HFFc6 (cell line): ENCODE results near the gene TSGA10IP. TPM values are rescaled to one million over a fixed set of nuclear protein-coding genes. Genes with fewer than 3 reads are reported as not detected.
A peak's percentile ranks its signal among the peaks of the same experiment; 100 is the strongest.

Experiments
- DNase-seq: peaks from one replicate; pipeline ENCODE4 v3.0.0-alpha.2; 2018
- H3K27ac Mint-ChIP-seq: 2 replicates; pipeline ENCODE4 v1.8.0; 2020; ENCODE audit warnings: mild to moderate bottlenecking, mixed read lengths
- H3K27me3 Mint-ChIP-seq: 2 replicates; pipeline ENCODE4 v1.8.0; 2021; ENCODE audit warnings: mild to moderate bottlenecking, moderate library complexity, mixed read lengths; ENCODE audit not compliant: insufficient read depth
- H3K36me3 Mint-ChIP-seq: 2 replicates; pipeline ENCODE4 v1.8.0; 2021; ENCODE audit warnings: low read depth, mixed read lengths
- H3K4me1 Mint-ChIP-seq: 2 replicates; pipeline ENCODE4 v1.8.0; 2020; ENCODE audit warnings: low read depth, mixed read lengths
- H3K4me3 Mint-ChIP-seq: 2 replicates; pipeline ENCODE4 v1.8.0; 2020; ENCODE audit warnings: mild to moderate bottlenecking, moderate library complexity, mixed read lengths
- H3K9me3 Mint-ChIP-seq: 2 replicates; pipeline ENCODE4 v1.8.0; 2020; ENCODE audit warnings: mild to moderate bottlenecking, mixed read lengths
- total RNA-seq, 6 experiments: library from RNA; stranded (reverse); fragmentation: NEBNext Ultra II Directional; extraction: Animal tissue kit (Norgen Biotek cat#: 25700); gene quantifications; 2 replicates in 1 of 6; 3 replicates in 5 of 6; pipeline ENCODE4 v1.2.3, GENCODE V29; 2021
- TF ChIP-seq, protein P1 (sequence below): fragments of 200-600 bp; sonication (generic); IDR thresholded peaks from 2 replicates; pipeline ENCODE4 v1.5.0; 2021; ENCODE audit warnings: antibody characterized with exemption, mild to moderate bottlenecking

Gene TSGA10IP
- total RNA-seq, 6 experiments from 2014 or later = 0.23 TPM; not detected in 5

DNA sequence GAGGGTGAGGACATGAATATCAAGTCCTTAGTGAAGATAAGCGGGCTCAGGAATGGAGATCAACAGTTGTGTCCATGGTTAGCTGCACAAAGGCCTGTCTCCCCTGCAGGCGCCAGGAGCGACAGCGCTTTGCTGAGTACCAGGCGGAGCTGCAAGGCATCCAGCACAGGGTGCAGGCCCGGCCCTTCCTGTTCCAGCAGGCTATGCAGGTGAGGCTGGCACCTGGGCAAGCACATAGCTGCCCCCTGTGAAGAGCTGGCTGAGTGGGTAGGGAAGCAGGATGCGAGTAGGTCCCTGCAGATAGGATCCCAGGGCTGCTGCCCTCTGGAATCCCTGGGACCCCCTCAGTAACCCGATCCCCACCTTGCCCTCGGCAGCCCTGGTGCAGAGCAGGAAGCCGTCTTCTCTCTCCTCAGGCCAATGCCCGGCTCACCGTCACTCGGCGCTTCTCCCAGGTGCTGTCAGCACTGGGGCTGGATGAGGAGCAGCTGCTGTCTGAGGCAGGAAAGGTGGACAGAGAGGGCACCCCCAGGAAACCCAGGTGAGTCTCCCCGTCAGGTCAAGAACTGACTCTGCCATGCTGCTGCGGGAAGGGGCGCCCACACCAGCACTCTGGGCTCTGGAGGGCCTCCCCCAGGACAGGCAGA is 13.6 kb downstream of the TSGA10IP start:
- Mint-ChIP-seq H3K4me3 (no peak overlapping the region), H3K27me3 (no peaks in the 10 kb centered on the region), H3K4me1 (peaks cover 24% of the 10 kb centered on the region), H3K27ac (no peak overlapping the region), H3K36me3 (peaks cover 5% of the 10 kb centered on the region), H3K9me3 (no peaks in the 10 kb centered on the region)
- TF ChIP-seq, protein P1, sequence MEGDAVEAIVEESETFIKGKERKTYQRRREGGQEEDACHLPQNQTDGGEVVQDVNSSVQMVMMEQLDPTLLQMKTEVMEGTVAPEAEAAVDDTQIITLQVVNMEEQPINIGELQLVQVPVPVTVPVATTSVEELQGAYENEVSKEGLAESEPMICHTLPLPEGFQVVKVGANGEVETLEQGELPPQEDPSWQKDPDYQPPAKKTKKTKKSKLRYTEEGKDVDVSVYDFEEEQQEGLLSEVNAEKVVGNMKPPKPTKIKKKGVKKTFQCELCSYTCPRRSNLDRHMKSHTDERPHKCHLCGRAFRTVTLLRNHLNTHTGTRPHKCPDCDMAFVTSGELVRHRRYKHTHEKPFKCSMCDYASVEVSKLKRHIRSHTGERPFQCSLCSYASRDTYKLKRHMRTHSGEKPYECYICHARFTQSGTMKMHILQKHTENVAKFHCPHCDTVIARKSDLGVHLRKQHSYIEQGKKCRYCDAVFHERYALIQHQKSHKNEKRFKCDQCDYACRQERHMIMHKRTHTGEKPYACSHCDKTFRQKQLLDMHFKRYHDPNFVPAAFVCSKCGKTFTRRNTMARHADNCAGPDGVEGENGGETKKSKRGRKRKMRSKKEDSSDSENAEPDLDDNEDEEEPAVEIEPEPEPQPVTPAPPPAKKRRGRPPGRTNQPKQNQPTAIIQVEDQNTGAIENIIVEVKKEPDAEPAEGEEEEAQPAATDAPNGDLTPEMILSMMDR = no peak
- DNase-seq = no peak

DNA sequence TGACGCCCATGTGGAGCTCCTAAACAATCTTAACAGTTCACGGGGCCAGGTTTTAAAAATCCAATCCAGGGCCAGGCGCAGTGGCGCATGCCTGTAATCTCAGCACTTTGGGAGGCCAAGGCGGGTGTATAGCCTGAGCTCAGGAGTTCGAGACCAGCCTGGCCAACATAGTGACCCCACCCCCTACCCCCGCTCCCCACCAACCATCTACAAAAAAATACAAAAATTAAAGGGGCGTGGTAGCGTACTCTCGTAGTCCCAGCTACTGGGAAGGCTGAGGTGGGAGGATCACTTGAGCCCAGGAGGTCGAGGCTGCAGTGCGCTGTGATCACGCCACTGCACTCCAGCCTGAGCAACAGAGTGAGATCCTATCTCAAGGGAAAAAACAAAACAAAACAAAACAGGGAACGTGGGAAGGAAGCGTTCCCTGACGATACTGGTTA is 15.6 kb downstream of the TSGA10IP start:
- peaks cover under 1% of the 10 kb centered on the region; the same call in 1 of the 2 replicates for H3K27me3 Mint-ChIP-seq
- peaks cover 8% of the 10 kb centered on the region for H3K36me3 Mint-ChIP-seq
- DNase-seq = no peak
- no peaks in the 10 kb centered on the region for H3K9me3 Mint-ChIP-seq
- peak overlapping the region; percentile 98 for H3K27ac Mint-ChIP-seq
- H3K4me3 Mint-ChIP-seq = peak overlapping the region; percentile 89
- H3K4me1 Mint-ChIP-seq = peaks cover 25% of the 10 kb centered on the region
- TF ChIP-seq, protein P1 = no peak

DNA sequence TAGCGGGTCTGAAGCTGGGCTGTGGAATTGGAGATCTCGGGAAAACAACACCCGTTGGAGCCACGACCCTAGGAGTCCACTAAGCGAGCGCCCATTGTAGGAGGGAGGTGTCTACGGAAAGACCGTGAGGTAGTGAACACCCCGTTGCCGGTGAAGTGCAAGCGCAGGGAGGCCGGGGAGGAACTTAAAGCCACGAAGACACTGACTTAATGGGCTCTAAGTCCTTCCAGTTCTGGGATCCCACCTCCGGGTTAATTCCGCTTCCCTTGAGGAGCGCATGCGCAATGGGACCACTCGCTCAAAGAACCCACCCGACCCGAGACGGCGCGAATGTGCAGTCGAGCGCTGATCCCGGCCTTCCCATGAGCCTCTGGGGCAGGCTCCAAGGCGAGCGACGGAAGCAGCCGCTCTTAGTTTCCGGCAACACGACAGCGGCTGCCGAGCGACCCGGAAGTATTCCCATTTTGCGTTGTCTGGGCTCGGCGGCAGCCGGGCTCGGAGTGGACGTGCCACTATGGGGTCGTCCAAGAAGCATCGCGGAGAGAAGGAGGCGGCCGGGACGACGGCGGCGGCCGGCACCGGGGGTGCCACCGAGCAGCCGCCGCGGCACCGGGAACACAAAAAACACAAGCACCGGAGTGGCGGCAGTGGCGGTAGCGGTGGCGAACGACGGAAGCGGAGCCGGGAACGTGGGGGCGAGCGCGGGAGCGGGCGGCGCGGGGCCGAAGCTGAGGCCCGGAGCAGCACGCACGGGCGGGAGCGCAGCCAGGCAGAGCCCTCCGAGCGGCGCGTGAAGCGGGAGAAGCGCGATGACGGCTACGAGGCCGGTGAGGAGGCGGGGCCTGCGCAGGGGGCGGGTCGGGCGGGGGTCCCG is 16.2 kb downstream of the TSGA10IP start, which contains the start of gene SART1:
Gene SART1, plus strand, starts transcription at position 468 of the 874 bp plus-strand sequence. Its CDS starts 47 bp downstream, at position 515.
- no peaks in the 10 kb centered on the region for H3K9me3 Mint-ChIP-seq
- TF ChIP-seq, protein P1 = no peak
- H3K36me3 Mint-ChIP-seq = peaks cover 9% of the 10 kb centered on the region
- H3K27ac Mint-ChIP-seq = peak within 1 kb of the TSS; percentile 98
- peaks cover 2% of the 10 kb centered on the region; the same call in 1 of the 2 replicates for H3K27me3 Mint-ChIP-seq
- peak within 1 kb of the TSS; percentile 89 for H3K4me3 Mint-ChIP-seq
- DNase-seq = peak; percentile 96
- H3K4me1 Mint-ChIP-seq = peaks cover 25% of the 10 kb centered on the region

DNA sequence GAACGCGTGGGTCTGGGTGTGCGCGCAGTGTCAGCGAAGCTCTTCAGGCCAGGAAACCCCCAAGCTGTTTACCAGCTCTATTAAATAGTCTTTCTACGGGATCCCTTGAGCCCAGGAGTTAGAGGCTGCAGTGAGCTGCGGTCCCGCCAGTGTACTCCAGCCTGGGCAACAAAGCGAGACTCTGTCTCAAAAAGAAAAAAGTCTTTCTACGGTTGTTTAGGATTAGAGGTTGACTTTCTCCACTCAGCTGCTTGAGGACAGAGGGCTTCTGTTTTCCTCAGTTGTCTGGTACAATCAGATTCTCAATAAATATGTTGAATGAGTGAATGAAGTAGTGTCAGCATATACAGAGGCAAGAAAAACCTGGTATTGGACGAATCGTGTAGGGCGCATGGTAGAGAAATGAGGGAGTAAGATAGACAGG is 16.9 kb downstream of the TSGA10IP start:
- TF ChIP-seq, protein P1 = no peak
- peak overlapping the region; percentile 89 for H3K4me3 Mint-ChIP-seq
- peaks cover 9% of the 10 kb centered on the region for H3K36me3 Mint-ChIP-seq
- DNase-seq = no peak
- H3K4me1 Mint-ChIP-seq = peaks cover 25% of the 10 kb centered on the region
- peaks cover 2% of the 10 kb centered on the region; the same call in 1 of the 2 replicates for H3K27me3 Mint-ChIP-seq
- H3K9me3 Mint-ChIP-seq = no peaks in the 10 kb centered on the region
- H3K27ac Mint-ChIP-seq = peak overlapping the region; percentile 63

DNA sequence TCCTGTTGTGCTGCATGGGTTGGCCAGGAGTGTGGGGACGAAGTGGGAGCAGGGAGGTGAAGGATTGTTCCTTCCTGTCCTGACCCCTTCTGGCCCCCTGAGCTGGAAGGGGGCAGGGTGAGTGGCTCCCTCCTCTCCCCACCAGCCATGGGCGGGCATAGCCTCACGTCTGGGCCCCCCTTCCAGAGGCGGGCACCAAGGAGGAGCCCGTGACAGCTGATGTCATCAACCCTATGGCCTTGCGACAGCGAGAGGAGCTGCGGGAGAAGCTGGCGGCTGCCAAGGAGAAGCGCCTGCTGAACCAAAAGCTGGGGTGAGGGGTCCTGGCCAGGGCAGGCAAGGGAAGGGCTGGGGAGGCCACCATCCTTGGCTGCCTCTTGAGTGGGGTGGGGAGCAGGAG is 19.6 kb downstream of the TSGA10IP start:
- H3K36me3 Mint-ChIP-seq = peaks cover 21% of the 10 kb centered on the region

More for the DNA sequence above, 19.6 kb downstream of the TSGA10IP start:
- no peak overlapping the region for H3K27ac Mint-ChIP-seq
- no peaks in the 10 kb centered on the region for H3K9me3 Mint-ChIP-seq
- peaks cover 2% of the 10 kb centered on the region for H3K27me3 Mint-ChIP-seq
- H3K4me1 Mint-ChIP-seq = peaks cover 25% of the 10 kb centered on the region
- no peak overlapping the region for H3K4me3 Mint-ChIP-seq
- no peak for DNase-seq
- TF ChIP-seq, protein P1 = no peak
